Lung (tissue), 12 donors: ENCODE data around the gene FKBP5. TPM values are rescaled to one million over a fixed set of nuclear protein-coding genes. Genes with fewer than 3 reads are reported as not detected.

ENCODE experiments used
- ATAC-seq: fragments of 200-7000 bp; cut with Tn5 transposase; one replicate; pipeline ENCODE4 v1.9.1; 2020; ENCODE audit warnings: moderate number of reproducible peaks; ENCODE audit not compliant: insufficient read depth, low FRiP score
- DNase-seq, 3 donors: peaks; one replicate each; pipeline ENCODE4 v3.0.0-alpha.2; 2013 to 2017
- H3K27ac ChIP-seq, 2 donors: one replicate each; pipeline ENCODE4 v1.5.1; 2013; ENCODE audit warnings: mild to moderate bottlenecking in 2 of 2, moderate library complexity in 2 of 2, control low read depth in 1 of 2, inconsistent platforms in 1 of 2, low read depth in 1 of 2, low read length in 1 of 2
- H3K27me3 ChIP-seq, 3 donors: one replicate each; pipeline ENCODE4 v1.5.1; 2013; ENCODE audit warnings: low read length in 2 of 3; ENCODE audit not compliant: control insufficient read depth in 3 of 3, insufficient read depth in 3 of 3
- H3K36me3 ChIP-seq, 4 donors: one replicate each; pipeline ENCODE4 v1.5.1; 2013; ENCODE audit warnings: low read length in 4 of 4, mild to moderate bottlenecking in 1 of 4, moderate library complexity in 1 of 4; ENCODE audit not compliant: control insufficient read depth in 4 of 4, insufficient read depth in 4 of 4
- H3K4me1 ChIP-seq, 5 donors: one replicate each; pipeline ENCODE4 v1.5.1; 2013; ENCODE audit warnings: low read length in 5 of 5, mild to moderate bottlenecking in 2 of 5, moderate library complexity in 1 of 5; ENCODE audit not compliant: control insufficient read depth in 5 of 5, insufficient read depth in 5 of 5
- H3K4me3 ChIP-seq: one replicate; pipeline ENCODE4 v1.5.1; 2013; ENCODE audit warnings: mild to moderate bottlenecking, control low read depth, moderate library complexity
- H3K9ac ChIP-seq, 2 donors: one replicate each; pipeline ENCODE4 v1.5.1; 2013; ENCODE audit warnings: low read length in 2 of 2, control low read depth in 1 of 2; ENCODE audit not compliant: insufficient read depth in 1 of 2
- H3K9me3 ChIP-seq, 4 donors: one replicate each; pipeline ENCODE4 v1.5.1; 2013; ENCODE audit warnings: low read length in 3 of 4, mild to moderate bottlenecking in 1 of 4, moderate library complexity in 1 of 4; ENCODE audit not compliant: control insufficient read depth in 4 of 4, insufficient read depth in 3 of 4
- WGBS, 2 donors: extraction: QIAGEN DNeasy Blood & Tissue Kit; methylation state at CpG; one replicate each; pipeline ENCODE4 v1.1.7; 2013; 5-methylcytosine and 5-hydroxymethylcytosine counted together
- polyA plus RNA-seq, 2 donors: library from polyadenylated mRNA; stranded (reverse); fragments of 200-250 nt; gene quantifications; one replicate each; pipeline ENCODE4 v1.2.1, GENCODE V29; 2013
- total RNA-seq, 2 donors: library from RNA; depleted of rRNA in 1 of 2; stranded (reverse); fragments of >200 nt in 1 of 2; gene quantifications; one replicate each; pipeline ENCODE4 v1.2.1, GENCODE V29; 2014 to 2021
- TF ChIP-seq, protein P1 (sequence below): IDR thresholded peaks from 2 replicates; pipeline ENCODE4 v1.5.1; 2012; ENCODE audit warnings: mild to moderate bottlenecking; ENCODE audit errors: control extremely low read depth, extremely low read depth
- donor health status: control.
- donor health status: control.
- donor health status: Bipolar disorder and iron deficiency.
- donor health status: healthy.
- donor health status: DM: yes; HTN: yes; CAD: no.

The FKBP5 gene
- total and polyA plus RNA-seq, 4 donors: 25.9 to 245 (median 106) TPM

DNA sequence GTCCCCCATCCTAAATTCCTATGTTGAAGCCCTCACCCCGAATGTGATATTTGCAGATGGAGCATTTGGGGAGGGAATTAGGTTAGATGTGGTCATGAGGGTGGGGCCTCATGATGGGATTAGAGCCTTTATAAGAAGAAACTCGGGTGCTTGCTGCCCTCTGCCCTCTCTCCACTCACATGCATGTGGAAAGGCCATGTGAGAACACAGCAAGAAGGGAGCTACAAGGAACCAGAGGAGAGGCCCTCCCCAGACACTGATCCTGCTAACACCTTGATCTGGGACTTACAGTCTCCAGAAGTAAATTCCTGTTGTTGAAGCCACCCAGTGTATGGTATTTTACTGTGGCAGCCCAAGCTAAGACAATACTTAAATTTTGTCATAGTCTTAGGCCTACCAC lies 106.4 kb downstream of the FKBP5 start:
- TF ChIP-seq, protein P1, sequence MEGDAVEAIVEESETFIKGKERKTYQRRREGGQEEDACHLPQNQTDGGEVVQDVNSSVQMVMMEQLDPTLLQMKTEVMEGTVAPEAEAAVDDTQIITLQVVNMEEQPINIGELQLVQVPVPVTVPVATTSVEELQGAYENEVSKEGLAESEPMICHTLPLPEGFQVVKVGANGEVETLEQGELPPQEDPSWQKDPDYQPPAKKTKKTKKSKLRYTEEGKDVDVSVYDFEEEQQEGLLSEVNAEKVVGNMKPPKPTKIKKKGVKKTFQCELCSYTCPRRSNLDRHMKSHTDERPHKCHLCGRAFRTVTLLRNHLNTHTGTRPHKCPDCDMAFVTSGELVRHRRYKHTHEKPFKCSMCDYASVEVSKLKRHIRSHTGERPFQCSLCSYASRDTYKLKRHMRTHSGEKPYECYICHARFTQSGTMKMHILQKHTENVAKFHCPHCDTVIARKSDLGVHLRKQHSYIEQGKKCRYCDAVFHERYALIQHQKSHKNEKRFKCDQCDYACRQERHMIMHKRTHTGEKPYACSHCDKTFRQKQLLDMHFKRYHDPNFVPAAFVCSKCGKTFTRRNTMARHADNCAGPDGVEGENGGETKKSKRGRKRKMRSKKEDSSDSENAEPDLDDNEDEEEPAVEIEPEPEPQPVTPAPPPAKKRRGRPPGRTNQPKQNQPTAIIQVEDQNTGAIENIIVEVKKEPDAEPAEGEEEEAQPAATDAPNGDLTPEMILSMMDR: no peak
- no peak overlapping the region for H3K27ac ChIP-seq
- no peaks in the 10 kb centered on the region for H3K9me3 ChIP-seq
- ATAC-seq: no peak
- H3K9ac ChIP-seq: no peak overlapping the region
- H3K4me1 ChIP-seq: peaks cover 0 to 8% (median 0%) of the 10 kb centered on the region in 5 donors
- H3K4me3 ChIP-seq: no peak overlapping the region
- no peak for DNase-seq
- H3K27me3 ChIP-seq: no peaks in the 10 kb centered on the region
- H3K36me3 ChIP-seq: peaks cover 0 to 33% (median 13%) of the 10 kb centered on the region in 4 donors
- WGBS, 2 donors: 64 to 78% methylated on average over 2 of the region's 2 CpGs

DNA sequence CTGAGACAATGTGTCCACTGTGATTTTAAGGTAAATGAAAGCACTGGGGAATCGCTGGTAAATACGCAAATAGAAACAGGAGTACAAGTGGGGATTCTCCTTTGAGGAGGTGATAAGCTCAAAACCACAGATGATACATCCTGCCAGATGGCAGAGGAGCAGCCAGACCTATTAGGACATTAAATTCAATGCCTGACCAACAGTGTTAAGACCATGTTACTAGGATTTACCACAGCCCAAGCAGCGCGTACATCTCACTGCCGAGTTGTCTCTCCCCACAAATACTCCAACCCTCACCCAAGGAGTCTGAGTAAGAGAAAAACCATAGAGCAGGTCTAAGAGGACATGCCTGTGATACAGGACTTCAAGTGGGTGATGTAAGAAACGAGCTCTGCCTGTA lies 107.1 kb downstream of the FKBP5 start:
- Histone ChIP-seq H3K9me3 (no peaks in the 10 kb centered on the region), H3K4me3 (no peak overlapping the region), H3K36me3 (peaks cover 0 to 32% (median 14%) of the 10 kb centered on the region in 4 donors), H3K4me1 (peaks cover 0 to 1% (median 0%) of the 10 kb centered on the region in 5 donors), H3K27ac (no peak overlapping the region), H3K9ac (no peak overlapping the region), H3K27me3 (no peaks in the 10 kb centered on the region)
- no peak for ATAC-seq
- DNase-seq: no peak
- 82% methylated on average over 6 of the region's 6 CpGs for WGBS, 2 donors
- TF ChIP-seq, protein P1: no peak

DNA sequence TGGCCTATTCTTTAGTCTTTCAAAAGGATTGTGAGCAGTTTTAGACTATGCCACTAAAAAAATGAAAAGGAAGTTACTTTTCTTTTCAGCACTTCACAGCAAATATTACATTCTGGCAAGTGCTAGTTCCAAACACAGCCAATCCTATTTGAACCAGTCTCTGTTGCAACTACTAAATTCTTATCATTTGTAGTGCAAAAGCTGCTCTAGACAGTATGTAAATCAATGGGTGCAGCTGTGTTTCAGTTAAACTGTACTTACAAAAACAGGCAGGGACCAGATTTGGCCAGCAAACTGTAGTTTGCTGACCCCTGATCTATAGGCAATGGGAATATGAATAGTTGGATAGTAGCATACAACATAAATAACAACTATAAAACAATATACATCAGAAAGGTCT lies 107.9 kb downstream of the FKBP5 start:
- Histone ChIP-seq H3K9me3 (no peaks in the 10 kb centered on the region), H3K9ac (no peak overlapping the region), H3K27ac (no peak overlapping the region), H3K36me3 (peaks cover 0 to 40% (median 16%) of the 10 kb centered on the region in 4 donors), H3K4me1 (no peaks in the 10 kb centered on the region), H3K27me3 (no peaks in the 10 kb centered on the region), H3K4me3 (no peak overlapping the region)
- DNase-seq (peak in 1 of 3 donors; percentile 26), ATAC-seq (no peak)
- TF ChIP-seq, protein P1: no peak

DNA sequence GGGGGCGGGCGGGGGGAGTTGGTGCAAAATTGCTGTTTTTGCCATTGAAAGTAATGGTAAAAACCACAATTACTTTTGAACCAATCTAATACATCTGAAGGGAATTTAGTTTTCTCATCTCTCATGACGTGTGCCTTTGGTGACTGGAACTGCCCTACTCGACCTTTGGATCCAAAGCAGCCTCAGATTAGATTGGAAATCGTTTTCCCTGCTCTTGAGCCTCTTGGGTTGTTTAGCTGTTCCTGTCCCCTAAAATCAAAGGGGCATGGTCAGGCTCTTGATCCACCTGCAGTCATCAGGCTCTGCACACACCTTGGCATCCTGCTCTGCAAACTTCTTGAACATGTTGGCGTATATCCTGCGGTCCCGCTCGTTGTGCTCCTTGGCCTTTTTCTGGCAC lies 112.0 kb downstream of the FKBP5 start:
- H3K27ac ChIP-seq: no peak overlapping the region
- no peaks in the 10 kb centered on the region for H3K4me1 ChIP-seq
- H3K9me3 ChIP-seq: no peaks in the 10 kb centered on the region
- ATAC-seq (no peak), DNase-seq (no peak)
- H3K36me3 ChIP-seq: peaks cover 0 to 55% (median 19%) of the 10 kb centered on the region in 4 donors
- H3K9ac ChIP-seq: no peak overlapping the region
- H3K27me3 ChIP-seq: no peaks in the 10 kb centered on the region
- 87 to 95% methylated on average over 9 of the region's 9 CpGs for WGBS, 2 donors
- TF ChIP-seq, protein P1: no peak
- no peak overlapping the region for H3K4me3 ChIP-seq
